ENCODE measurements around the gene PCBP3.

PCBP3 gene

GRCh38 chr21:45764792-45765191 is 121.3 kb downstream of the PCBP3 start:
- DNase-seq = no peak

- DNase-seq = no peak
Measured at GRCh38 chr21:45765375-45765774, 121.8 kb downstream of the PCBP3 start.

- DNase-seq = no peak
Measured at GRCh38 chr21:45766055-45766454, 122.5 kb downstream of the PCBP3 start.

GRCh38 chr21:45766501-45766900 is 123.0 kb downstream of the PCBP3 start:
- DNase-seq = no peak

GRCh38 chr21:45767071-45768006 is 123.8 kb downstream of the PCBP3 start:
- DNase-seq = no peak

GRCh38 chr21:45768011-45768739 is 124.7 kb downstream of the PCBP3 start:
- DNase-seq = no peak

- DNase-seq = no peak
Measured at GRCh38 chr21:45768740-45769048, 125.2 kb downstream of the PCBP3 start.

GRCh38 chr21:45769294-45769693 is 125.8 kb downstream of the PCBP3 start:
- DNase-seq = no peak

GRCh38 chr21:45769896-45770295 is 126.4 kb downstream of the PCBP3 start:
- no peak for DNase-seq

GRCh38 chr21:45772180-45772579 is 128.7 kb downstream of the PCBP3 start:
- no peak for DNase-seq

- DNase-seq = no peak
Measured at GRCh38 chr21:45774291-45774690, 130.8 kb downstream of the PCBP3 start.

- no peak for DNase-seq
Measured at GRCh38 chr21:45776971-45777370, 133.4 kb downstream of the PCBP3 start.

- no peak for DNase-seq
Measured at GRCh38 chr21:45778686-45779085, 135.2 kb downstream of the PCBP3 start.

GRCh38 chr21:45779226-45779625 is 135.7 kb downstream of the PCBP3 start:
- DNase-seq = no peak

- DNase-seq = no peak
Measured at GRCh38 chr21:45780647-45781046, 137.1 kb downstream of the PCBP3 start.

GRCh38 chr21:45781741-45782140 is 138.2 kb downstream of the PCBP3 start:
- no peak for DNase-seq

- DNase-seq = no peak
Measured at GRCh38 chr21:45786660-45787059, 143.1 kb downstream of the PCBP3 start.

- DNase-seq = no peak
Measured at GRCh38 chr21:45787371-45787770, 143.8 kb downstream of the PCBP3 start.

GRCh38 chr21:45788198-45788597 is 144.7 kb downstream of the PCBP3 start:
- DNase-seq = no peak

- no peak for DNase-seq
Measured at GRCh38 chr21:45788637-45789506, 145.3 kb downstream of the PCBP3 start.

GRCh38 chr21:45790427-45790826 is 146.9 kb downstream of the PCBP3 start:
- DNase-seq = no peak

- DNase-seq = no peak
Measured at GRCh38 chr21:45791562-45792418, 148.3 kb downstream of the PCBP3 start.
